GM21423 (cell line): ENCODE measurements around the gene MCC.
A peak's percentile ranks its signal among the peaks of the same experiment; 100 is the strongest.

Source experiments
- ATAC-seq: cut with Tn5 transposase; IDR thresholded peaks from one replicate; pipeline ENCODE4 v1.9.1; 2021; ENCODE audit warnings: mild to moderate bottlenecking, moderate library complexity; ENCODE audit not compliant: unreplicated experiment

MCC gene

DNA sequence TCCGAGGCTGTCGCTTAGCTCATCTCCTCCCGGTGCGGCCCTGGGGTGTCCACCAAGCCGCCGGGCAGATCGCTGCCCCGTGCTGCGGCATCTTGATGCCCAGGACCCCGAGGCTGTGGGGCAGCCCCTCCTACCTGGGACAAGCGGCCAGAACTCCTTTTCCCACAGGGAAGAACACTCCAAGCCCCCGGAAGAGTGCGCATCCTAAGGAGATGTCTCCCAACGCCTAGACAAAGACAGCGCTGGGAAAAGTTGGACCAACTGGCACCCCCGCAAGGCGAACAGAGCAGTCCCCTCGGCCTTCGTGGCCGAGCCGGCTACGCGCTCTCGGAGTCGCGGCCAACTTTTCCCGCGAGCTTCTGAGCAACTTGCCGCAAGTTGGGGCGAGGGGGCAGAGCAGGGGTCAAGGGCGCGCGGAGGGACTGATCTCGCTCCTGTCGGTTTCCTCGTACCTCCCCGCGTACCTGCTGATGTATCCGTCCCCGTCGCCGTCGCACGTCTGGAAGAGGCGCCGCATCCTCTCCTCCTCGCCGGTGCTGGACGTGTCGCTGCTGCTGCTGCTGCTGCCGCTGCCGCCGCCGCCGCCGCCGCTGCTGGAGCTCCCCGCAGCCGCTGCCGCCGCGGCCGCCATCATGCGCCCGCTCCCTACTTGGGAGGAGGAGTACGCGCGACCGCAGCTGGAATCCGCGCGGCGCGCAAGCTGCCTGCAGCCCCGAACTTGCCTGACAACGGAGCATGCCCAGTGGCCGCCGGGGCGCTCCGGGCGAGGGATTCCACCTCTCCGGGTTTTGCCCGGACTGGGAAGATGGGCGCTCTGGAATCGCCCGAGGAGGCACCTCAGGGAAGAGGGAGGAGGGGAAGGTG lies at the start of gene MCC:
Gene MCC, minus strand, starts transcription at position 673 of the 864 bp plus-strand sequence.
- ATAC-seq, result no peak

DNA sequence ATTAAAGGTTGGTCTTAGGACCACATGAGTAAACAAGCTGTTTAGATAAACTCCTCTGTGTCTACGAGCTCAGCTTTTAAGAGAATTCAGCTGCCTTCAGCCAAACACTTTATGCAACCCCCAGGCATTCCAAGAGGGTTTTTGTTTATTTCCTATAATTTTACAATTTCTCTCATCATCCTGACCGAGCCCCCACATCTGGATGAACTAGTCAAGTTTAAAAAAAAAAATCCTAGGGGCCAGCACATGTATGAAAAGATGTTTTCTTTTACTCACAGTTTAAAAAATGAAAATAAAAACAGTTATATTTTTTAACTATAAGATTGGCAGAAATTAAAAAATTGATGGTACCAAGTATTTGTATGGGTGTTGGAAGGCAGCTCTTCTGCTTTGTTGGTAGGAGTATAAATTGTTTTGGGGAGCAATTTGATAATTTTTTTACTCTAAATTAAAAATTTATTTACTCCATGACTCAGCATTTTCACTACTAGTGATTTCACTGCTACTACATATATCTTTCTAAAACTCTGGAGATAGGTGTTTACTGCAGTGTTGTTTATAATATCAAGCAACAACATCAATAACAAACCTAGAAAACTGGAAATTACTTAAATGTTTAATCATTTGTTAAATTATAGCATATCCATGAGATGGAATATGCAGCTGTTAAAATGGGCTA lies 43.4 kb upstream of the MCC start:
- ATAC-seq, result no peak

DNA sequence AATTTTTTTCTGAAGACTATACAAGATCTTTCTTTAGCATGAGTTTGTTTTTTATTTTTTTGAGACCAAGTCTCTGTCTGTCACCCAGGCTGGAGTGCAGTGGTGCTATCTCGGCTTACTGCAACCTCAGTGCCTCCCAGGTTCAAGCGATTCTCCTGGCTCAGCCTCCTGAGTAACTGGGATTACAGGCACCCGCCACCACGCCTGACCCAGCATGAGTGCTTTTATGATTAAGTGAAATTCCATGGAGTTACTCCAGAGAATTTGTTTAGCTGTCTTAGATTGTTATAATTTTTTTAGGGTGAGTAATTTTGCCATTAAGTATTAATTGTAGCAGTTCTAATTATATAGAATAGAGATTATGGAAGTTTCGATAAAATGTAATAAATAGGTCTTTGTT lies 39.5 kb upstream of the MCC start:
- no peak for ATAC-seq

DNA sequence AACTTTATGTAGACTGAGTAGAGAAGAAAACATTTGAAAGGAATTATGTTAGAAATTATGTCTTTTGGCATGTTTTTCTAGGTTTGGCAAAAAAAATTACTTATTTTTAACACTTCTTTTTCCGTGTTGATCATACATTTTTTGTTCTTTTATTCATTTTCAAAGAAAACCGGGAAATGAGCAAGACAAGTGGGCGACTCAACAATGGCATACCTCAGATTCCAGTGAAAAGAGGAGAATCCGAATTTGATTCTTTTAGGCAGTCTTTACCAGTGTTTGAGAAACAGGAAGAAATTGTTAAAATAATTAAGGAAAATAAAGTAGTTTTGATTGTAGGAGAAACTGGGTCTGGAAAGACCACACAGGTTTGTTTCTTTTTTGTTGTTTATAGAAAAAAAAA lies 38.2 kb upstream of the MCC start:
- ATAC-seq, result no peak

DNA sequence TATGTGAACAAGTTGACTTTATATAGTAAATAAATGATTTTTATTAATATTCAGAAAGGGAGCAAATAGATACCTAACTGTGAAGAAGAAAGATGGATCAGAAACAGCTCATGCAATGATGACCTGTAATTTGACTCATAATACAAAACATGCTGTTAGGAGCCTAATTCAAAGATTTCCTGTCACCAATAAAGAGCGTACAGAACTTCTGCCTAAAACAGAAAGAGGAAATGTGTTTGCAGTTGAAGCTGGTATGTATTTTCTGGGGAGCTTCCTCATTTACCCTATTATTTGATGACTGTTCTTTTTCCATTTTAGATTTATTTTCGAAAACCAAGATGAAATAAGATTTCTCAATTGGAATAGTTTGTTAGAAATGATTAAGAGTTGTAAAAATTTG lies 36.7 kb upstream of the MCC start:
- peak; percentile 73 for ATAC-seq

DNA sequence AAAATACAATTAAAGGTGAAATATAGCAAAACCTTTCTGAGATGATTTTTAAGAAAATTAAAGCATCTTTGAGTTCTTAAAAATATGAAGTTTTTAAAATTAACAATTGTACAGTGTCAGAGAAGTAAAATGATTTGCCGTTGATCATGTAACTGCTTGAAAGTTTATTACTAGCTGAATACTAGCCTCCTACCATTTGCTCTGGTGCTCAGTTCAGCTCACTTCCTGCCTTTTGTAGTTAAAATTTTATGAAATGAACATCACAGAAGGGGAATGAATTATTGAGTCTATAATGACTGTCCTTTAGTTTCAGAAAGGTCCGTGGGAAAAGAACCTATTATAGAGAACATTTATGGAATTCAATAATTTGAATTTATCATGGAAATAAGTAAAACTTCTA lies 34.9 kb upstream of the MCC start:
- ATAC-seq, result no peak

DNA sequence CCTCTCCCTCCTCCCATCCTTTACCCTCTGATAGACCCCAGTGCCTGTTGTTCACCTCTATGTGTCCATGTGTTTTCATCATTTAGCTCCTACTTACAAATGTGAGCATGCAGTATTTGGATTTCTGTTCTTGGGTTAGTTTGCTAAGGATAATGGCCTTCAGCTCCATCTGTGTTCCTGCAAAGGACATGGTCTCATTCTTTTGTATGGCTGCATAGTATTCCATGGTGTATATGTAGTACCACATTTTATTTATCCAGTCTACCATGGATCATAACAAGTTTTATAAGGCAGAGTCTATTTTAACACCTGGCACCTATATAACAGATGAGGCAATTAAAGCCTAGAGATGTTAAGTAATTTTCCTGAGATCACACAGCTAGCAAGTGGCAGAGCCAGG lies 32.6 kb upstream of the MCC start:
- ATAC-seq, result no peak

DNA sequence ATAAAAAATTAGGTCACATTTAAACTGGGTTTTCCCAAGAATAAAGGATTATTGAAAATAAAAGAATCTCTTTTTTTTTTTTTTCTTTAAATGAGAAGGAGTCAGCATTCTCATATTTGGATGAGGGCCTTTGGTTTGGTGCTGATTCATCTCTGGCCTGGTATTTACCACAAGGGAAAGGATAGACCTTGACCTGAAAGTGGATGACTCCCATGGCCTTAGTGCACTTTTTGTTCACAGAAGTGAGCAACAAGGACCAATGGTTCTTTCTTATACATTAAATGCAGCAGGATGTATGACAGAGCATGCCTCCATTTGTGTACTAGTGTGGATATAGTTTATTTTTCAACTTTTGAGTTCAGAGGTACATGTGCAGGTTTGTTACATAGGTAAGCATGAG lies 32.2 kb upstream of the MCC start:
- ATAC-seq, result peak; percentile 59

DNA sequence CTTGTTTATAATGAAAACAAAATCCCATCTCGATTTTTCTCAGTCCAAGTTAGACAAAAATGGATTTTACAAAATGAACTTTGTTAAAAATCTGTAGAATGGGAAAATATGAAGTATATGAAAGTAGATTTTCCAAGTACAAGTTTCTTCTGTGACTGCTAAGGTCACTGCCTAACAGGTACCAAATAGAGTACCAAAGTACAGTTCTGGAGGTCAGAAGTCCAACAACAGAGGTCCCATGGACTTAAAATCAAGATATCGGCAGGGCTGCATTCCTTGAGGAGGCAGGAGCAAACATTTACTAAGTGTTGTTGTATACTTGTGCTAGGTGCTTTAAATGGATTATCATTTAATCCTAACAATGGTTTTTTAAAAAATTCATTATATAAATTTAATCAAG lies 31.2 kb upstream of the MCC start:
- no peak for ATAC-seq

DNA sequence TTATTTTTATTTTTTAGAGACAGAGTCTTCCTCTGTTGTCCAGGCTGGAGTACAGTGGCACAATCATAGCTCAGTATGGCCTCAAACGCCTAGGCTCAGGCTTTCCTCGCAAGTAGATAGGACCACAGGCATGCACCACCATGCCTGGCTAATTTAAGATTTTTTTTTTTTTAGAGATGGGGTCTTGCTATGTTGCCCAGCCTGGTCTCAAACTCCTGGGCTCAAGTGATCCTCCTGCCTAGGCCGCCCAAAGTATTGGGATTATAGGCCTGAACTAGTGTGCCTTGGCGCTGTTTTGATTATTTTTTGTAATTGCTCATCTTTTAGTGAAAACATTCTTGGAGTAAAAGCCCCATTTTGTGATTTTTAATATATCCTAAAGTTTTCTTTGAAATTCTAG lies 30.6 kb upstream of the MCC start:
- no peak for ATAC-seq

DNA sequence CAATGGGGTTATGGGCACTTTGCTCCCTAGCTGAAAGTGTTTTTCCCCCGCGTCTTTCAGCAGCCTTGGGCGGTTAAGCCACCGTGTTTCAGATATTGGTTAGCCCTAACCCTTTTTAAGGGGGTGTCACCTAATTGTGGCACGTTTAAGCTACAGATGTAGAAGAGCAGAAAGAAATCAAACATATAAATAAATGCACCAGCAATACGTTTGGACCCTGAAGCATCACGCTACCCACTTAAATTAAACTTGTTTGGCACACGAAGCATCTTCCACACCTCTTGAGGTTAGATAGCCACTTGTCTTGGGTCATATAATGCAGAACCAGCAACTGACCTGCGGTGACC lies 26.0 kb upstream of the MCC start:
- ATAC-seq, result no peak

DNA sequence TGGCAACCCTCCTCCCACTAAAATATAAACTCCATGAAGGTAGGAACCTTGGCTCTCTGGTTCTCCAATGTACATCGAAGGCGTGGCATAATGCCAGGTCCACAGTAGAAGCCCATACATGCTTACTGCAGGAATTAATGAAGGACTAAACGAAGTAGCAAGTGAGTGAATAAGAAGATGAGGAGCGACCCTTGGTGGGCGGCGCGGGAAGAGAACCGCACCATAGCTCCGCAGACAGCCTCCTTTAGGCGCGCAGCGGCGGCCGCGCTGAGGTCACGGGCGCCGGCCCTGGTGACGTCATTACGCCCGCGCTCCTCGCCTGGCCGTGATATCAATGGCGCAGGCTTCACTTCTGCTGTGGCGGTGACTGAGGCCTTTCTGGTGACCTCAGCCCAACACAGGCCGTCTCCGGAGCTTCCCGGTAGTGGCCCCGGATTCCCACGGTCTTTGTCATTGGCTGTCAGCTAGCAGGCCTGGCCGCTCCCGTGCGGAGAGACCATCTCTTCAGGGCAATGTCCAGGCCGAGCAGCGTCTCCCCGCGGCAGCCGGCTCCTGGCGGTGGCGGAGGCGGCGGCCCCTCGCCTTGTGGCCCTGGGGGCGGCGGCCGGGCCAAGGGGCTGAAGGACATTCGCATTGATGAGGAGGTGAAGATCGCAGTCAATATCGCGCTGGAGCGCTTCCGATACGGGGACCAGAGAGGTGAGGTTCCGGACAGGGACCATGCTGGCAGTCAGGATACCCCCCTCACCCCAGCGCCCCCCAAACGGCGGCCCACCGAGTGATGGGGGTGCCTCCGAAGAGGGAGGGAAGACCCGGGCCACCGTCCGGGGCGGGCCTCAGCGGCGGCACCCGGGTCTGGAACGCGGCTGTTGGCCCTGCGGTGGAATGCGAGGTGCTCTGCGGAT lies 25.4 kb upstream of the MCC start, which contains the start of gene YTHDC2:
Gene YTHDC2, plus strand, starts transcription at position 311 of the 905 bp plus-strand sequence. Its CDS starts 202 bp downstream, at position 513.
- peak; percentile 99 for ATAC-seq

DNA sequence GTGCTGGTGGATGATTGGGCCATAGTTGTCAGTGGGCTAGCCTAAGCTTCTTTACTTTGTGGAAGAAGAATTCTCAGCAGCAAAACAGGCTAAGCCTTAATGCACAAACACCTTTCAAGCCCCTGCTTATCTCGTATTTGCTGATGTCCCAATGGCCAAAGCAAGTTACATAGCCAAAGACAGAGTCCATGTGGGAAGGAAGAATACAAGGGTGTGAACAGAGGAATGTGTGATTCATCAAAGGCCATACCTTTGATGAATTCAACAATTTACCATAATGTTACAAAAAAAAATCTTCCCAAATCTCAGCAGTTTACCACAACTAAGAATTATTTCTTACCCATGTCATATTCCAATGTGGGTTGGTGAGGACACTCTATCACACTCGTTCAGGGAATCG lies 24.1 kb upstream of the MCC start:
- ATAC-seq, result no peak

DNA sequence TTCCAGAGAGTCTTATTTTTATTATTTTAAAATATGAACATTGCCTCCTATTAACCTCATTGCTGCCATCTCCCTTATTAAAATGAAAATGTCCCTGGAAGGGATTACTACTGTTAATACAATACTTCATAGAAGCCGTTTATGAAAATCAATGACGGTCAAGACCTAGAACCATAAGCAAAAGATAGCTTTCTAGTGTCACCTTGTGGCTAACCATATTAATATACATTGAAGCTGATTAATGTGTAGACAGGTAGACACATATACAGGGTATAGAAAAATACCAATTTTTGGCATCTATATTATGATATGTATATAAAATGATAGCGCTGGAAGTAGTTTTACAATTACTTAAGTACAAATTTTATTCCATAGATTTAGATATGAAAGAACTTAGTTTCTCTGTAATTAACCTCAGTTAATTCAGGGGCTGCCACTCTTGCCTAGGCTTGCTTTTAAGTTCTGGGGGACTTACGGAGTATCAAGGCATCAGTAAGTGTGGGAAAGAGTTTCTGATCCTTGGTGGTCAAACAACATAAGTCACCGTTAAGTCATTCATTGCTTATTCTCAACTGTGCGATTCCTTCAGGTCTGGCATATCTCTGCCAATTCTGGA lies 22.7 kb upstream of the MCC start:
- no peak for ATAC-seq

DNA sequence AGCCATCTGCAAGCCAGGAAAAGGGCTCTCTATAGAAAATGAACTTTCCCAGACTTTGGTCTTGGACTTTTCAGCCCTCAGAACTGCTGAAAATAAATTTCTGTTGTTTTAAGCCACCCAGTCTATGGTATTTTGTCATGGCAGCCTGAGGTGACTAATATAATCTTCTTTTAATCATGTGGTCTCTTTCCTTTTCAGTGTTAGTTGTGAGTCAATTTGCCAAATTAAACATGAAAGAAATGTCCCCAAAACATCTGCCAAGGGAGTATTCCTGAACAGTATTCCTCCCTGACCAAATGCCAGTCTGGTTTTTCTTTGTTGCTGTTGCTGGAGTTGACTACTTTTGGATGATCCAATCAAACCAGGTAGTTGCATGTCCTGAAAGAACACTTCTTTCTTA lies 20.5 kb upstream of the MCC start:
- ATAC-seq, result no peak

DNA sequence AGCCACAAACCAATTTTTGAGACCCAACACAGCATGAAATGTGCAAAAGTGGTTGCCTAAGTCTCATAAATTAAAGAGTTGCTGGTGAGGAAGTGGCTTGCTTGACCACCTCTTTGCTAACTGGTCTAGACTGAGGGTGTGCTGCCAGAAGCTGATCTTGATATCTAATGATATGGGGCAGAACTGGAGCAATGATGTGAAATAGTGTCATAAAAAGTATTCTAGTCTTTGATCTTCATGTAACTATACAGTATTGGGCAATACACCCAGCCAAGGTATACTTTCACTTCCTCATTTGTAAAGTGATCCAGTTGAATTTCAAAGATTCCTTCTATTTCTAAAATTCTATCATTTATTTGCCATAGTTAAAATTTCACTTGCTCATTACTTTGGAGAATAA lies 19.3 kb upstream of the MCC start:
- no peak for ATAC-seq

DNA sequence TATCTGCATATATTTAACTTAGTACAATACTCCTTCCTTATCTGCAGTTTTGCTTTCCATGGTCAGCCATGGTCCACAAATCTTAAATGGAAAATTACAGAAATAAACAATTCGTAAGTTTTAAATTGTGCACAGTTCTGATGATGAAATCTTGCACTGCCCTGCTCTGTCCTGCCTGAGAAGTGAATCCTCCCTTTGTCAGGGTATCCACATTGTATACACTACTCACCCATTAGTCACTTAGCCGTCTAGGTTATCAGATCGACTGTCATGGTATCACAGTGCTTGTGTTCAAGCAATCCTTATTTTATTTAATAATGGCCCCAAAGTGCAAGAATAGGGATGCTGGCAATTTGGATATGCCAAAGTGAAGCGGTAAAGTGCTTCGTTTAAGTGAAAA lies 16.9 kb upstream of the MCC start:
- no peak for ATAC-seq

DNA sequence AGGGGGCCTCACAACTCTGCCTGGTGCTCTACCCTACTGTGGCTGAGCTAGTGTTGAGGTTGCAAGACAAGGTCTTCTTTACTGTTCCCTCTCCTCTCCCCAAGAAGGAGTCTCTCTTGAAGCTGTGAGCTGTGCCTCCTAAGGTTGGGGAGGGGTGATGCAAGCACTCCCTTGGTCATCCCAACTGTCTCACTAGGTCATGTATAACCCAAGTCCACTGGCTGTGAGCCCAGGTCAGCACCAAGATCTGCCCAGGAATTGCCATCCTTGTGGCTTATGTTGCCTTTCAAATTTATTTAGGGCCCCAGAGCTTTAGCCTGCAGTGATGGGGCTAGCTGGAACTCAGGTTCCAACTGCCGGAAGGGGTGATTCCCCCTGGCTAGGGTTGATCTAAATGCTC lies 14.9 kb upstream of the MCC start:
- ATAC-seq, result no peak

DNA sequence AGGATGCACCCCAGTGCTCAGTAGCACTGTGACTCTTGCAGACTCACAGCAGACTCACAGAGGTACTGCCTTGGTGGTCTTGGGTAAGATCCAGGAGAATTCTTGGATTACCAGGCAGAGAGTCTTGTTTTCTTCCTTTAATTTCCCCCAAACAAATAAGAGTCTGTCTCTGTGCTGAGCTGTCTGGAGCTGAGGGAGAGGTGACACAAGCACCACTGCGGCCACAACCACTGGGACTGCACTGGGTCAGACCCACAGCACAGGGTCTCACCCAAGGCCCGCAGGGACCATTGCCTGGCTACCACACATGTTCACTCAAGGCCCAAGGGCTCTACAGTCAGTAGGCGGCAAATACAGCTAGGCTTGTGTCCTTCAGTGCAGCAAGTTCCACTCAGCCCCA lies 13.8 kb upstream of the MCC start:
- ATAC-seq, result no peak

DNA sequence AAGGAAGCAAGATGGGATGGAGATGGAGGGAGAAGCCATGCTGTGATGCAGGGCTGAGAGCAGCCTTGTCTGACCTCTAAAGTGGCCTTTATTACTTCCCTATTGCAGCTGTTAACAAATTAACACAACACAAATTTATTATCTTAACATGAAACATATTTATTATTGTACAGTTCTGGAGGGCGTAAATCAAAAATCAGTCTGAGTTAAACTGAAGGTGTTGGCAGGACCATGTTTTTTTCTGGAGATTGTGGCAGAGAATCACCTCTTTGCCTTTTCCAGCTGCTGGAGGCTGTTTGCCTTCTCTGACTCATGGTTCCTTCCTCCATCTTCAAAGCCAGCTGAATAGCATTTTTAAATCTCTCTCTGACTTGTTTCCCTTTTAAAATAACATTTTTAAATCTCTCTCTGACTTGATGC lies 7.2 kb upstream of the MCC start:
- ATAC-seq, result no peak

DNA sequence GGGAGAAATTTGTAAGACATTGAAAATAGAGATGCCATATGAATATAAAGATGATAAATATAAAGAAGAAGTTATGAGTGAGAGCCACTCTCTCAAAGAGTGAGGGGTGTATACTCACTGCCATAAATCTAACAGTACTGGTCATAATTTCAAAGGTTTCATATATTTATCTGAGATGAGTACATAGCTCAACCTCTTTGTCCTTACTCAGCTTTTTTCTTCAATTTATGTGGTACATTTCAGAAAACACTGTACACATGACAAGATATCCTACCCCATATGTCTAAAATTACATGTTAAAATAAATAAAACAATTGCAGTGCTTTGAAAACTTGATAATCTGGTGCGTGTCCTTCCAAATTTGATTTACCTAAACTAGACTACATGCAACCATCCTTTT lies 5.2 kb upstream of the MCC start:
- ATAC-seq, result no peak
